Epidermal melanocyte (primary cell): ENCODE measurements around the gene ZNF433.
A peak's percentile ranks its signal among the peaks of the same experiment; 100 is the strongest.
"Not testable (repeated sequence)": the region's sequence is repeated elsewhere in the genome, so short reads cannot be mapped to it uniquely, and the experiment has no call there.

ENCODE experiments used
- DNase-seq: peaks from one replicate; pipeline ENCODE4 v3.0.0; 2011; ENCODE audit warnings: low spot score; ENCODE audit not compliant: insufficient read length

ZNF433 gene

DNA sequence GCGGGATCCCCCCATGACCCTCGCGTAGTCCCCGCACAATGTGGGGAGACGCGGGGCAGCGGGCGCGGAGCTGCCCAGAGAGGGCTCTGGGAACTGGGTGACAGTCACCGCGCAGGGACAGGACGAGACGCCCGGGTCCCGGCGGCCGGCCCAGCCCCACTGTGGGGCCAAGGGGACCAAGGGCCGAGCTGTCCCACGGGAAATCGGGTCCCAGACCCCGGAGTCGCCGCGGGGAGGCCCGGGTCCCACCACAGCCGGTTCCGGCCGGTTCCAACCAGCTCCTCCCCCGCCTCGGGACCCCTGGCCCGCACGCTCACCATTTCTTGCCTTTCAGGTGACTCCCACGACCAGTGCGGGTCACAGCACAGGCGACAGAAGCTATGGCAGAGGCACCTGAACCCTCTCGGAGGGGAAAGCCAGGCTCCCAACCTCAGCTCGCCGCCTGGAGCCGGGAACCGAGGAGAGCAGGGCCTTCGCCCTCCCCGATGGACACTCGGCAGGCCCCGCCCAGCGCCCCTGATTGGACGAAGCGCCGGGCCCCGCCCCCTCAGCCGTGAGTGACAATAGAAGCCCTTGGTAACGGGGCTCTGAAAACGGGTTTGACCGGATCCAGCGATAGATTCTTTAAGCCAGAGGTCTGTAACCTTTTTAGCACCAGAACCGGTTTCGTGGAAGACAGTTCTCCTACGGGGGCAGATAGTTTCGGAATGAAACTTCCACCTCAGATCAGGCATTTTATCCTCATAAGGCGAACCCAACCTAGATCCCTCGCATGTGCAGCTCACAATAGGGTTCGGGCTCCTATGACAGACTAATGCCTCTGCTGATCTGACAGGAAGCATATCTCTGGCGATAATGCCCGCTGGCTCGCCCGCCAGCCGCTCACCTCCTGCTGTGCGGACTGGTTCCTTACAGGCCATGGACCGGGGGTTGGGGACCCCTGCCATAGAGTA lies at the start of gene ZNF433:
Gene ZNF433 (minus strand): TSS at position 460 of the 953 bp plus-strand sequence. CDS start 140 bp downstream, at position 320.
- peak; percentile 95 for DNase-seq

DNA sequence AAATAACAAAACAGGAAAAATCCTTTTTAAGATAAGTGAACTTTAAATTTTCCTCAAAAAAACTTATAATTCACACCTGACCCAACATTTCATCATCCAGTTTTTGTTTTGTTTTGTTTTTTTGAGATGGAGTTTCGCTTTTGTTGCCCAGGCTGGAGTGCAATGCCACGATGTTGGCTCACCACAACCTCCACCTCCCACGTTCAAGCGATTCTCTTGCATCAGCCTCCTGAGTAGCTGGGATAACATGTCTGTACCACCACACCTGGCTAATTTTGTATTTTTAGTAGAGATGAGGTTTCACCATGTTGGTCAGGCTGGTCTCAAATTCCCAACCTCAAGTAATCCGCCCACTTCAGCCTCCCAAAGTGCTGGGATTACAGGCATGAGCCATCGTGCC lies 47.9 kb upstream of the ZNF433 start:
- not testable (repeated sequence) for DNase-seq

DNA sequence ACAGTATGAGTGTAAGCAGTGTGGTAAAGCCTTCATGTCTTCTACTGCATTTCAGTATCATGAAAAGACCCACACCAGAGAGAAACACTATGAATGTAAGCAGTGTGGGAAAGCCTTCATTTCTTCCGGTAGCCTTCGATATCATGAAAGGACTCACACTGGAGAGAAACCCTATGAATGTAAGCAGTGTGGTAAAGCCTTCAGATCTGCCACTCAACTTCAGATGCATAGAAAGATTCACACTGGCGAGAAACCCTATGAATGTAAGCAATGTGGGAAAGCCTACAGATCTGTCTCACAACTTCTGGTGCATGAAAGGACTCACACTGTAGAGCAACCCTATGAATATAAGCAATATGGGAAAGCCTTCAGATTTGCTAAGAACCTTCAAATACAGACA lies 41.9 kb upstream of the ZNF433 start:
- no peak for DNase-seq

DNA sequence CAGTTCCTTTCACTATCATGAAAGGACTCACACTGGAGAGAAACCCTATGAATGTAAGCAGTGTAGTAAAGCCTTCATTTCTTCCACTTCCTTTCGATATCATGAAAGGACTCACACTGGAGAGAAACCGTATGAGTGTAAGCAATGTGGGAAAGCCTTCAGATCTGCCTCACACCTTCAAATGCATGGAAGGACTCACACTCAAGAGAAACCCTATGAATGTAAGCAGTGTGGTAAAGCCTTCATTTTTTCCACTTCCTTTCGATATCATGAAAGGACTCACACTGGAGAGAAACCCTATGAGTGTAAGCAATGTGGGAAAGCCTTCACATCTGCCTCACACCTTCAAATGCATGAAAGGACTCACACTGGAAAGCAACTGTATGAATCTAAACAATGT lies 40.9 kb upstream of the ZNF433 start:
- DNase-seq: not testable (repeated sequence)

DNA sequence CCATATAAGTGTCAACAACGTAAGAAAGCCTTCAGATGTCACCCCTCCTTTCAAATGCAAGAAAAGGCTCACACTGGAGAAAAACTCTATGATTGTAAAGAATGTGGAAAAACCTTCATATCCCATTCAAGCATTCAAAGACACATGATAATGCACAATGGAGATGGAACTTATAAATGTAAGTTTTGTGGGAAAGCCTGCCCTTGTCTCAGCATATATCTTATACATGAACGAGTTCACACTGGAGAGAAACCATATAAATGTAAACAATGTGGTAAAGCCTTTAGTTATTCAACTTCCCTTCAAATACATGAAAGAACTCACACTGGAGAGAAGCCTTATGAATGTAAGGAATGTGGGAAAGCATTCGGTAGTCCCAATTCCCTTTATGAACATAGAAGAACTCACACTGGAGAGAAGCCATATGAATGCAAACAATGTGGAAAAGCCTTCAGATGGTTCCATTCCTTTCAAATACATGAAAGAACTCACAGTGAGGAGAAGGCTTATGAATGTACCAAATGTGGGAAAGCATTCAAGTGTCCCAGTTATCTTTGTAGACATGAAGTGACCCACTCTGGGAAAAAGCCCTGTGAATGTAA lies 40.2 kb upstream of the ZNF433 start:
- DNase-seq: no peak

DNA sequence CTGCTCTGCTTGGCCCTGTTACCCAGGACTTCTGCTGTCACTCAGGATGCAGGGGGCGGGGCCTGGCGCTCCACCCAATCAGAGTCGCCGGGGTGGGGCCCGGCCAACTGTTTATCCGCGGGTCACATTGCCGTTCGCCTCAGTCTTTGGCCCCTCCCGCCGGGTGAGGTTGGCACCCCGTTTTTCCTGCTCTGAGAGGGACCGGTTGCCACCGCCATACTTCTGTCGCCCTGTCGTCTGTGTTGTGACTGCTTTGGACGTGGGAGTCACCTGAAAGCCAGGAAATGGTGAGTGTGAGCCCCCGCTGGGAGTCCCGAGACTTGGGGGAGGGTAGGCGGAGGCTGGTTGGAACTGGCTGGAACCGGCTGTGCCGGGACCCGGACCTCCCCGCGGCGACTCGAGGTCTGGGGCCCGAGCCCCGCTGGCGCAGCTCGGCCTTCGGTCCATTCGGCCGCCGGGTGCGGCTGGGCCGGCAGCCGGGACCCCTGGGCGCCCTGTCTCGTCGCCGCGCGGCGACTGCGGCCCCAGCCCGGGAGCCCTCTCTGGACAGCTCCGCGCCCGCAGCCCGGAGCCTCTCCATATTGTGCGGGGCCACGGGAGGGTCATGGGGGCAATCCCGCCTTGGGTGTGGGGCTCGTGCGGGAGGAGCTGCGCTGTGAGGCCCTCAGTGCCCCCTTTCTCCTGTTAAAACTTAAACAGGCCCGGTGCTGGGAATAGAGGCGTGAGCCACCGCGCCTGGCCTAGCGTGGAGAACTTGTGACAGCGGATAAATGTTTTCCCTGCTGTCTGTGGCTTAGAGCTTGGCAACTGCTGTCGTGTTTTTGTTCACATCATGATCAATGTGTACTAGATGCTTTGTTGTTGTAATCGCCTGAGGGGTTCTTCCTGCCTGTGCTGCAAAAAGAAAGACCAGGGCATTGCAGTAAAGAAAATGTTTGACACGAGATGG lies 29.4 kb upstream of the ZNF433 start, which contains the start of gene ZNF844:
Gene ZNF844 (plus strand): TSS at position 142 of the 949 bp plus-strand sequence. CDS start 143 bp downstream, at position 285.
- DNase-seq: peak; percentile 92

DNA sequence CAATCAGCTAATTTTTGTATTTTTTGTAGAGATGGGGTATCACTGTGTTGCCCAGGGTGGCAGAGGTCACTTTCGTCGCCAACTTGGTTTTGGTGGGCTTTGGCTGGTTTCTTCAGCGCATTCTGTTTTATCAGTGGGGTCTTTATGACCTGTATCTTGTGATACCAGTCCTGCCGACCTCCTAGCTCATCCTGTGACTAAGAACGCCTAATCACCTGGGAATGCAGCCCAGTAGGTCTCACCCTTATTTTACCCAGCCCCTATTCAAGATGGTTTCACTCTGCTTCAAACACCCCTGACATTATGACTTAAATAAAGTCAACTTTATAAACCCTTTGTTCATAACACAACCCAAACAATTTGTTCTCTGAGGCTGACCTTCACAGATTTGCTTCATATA lies 20.3 kb upstream of the ZNF433 start:
- no peak for DNase-seq

DNA sequence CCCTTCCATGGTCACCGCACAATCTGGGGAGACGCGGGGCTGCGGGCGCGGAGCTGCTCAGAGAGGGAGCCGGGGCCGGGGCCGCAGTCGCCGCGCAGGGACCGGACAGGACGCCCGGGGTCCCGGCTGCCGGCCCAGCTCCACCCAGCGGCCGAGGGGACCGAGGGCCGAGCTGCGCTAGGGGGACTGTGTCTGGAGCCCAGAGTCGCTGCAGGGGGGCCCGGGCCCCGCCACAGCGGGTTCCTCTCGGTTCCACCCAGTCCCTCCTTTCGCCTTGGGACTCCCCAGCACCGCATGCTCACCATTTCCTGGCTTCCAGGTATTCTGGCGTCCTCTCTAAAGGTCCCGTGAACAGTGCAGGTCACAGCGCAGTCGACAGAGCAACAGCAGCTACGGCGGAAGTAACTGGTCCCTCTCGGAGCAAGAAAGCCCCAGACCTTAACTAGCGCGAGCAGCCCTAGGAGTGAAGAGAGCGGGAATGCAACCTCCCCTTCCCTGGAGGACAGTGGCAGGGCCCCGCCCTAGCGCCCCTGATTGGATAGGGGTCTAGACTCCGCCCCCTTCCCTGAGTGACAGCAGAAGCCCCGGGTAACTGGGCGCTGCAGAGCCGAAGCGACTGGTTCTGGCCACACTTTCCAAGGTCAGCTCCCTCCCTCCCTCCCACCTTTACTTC lies 17.2 kb upstream of the ZNF433 start, which contains the start of gene ZNF878:
Gene ZNF878 (minus strand): TSS at position 465 of the 673 bp plus-strand sequence. CDS start 160 bp downstream, at position 305.
- DNase-seq: peak; percentile 77

DNA sequence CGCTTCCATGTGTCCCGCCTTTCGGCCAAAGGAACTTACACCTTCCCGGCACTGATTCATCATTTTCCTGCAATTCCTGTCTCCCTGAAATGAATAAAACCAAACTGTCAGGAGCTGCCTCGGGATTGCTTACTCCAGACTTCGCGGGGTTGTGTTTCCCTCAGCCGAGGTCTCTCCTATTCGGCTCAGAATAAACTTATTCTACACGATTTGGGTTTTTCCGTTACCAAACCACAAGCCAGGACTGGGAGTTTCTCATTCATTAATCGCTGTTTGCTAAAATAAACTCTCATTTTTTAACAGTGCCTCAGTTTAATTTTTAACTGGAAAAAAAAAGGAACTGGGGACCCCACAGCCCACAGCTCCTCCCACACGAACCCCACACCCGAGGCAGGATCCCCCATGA lies 16.6 kb upstream of the ZNF433 start:
- DNase-seq: no peak

DNA sequence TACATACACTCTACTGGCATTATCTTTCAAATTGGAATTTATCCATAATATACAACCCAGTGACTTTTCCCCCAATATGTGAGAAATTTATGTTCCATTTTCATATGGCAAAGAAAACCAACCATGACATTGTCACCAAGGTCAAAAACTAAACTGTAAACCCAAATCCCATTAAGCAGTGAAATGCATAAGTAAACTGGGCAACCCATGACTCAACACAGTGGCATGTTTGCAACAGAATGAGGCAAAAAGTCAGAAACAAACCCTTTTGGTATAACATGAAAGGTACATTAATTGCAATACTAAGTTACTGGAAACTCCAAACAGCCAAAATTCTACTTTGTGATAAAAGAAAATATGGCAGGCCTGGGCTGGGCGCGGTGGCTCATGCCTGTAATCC lies 12.4 kb upstream of the ZNF433 start:
- DNase-seq: no peak

DNA sequence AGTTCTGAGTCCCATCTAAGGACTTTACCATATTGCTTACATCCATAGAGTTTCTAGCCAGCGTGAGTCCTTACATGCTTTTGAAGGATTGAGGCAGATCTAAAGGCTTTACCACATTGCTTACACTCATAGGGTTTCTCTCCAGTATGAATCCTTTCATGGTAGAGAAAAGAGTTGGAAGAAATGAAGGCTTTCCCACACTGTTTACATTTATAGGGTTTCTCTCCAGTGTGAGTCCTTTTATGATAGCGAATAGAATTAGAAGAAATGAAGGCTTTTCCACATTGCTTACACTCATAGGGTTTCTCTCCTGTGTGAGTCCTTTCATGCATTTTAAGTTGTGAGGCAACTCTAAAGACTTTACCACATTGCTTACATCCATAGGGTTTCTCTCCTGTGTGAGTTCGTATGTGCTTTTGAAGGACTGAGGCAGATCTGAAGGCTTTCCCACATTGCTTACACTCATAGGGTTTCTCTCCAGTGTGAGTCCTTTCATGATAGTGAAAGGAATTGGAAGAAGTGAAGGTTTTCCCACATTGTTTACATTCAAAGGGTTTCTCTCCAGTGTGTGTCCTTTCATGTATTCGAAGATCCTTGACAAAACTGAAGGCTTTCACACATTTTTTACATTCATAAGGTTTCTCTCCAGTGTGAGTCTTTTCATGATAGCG lies 8.4 kb upstream of the ZNF433 start:
- DNase-seq: no peak

DNA sequence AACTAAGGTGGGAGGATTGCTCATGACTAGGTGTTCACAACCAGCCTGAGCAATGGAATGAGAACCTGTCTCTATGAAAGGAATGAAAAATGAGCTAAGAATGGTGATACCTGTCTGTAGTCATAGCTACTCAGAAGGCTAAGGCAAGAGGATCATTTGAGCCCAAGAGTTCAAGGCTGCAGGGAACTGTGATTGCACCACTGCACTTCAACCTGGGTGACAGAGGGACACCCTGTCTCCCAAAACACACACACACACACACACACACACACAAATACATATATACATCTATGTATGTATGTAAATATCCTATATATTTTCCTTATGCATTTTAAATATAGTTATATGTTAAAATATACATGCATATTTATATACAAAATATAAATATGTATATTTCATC lies 7.4 kb upstream of the ZNF433 start:
- DNase-seq: no peak

DNA sequence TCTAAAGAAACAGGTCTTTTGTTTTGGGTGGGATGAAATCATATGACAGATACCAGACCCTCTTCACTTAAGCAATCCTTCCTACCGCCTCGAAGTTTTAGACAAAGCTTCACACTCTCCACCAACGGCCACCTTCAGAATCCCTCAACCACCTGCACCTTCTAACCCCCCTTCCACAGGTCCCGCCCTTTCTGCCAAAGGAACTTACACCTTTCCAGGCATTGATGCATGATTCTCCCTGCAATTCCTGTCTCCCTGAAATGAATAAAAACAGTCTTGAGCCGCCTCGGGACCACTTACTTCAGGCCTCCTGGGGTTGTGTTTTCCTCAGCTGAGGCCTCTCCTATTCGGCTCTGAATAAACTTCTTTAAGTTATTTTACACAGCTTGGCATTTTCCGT lies 859 bp downstream of the ZNF433 start:
- DNase-seq: no peak

DNA sequence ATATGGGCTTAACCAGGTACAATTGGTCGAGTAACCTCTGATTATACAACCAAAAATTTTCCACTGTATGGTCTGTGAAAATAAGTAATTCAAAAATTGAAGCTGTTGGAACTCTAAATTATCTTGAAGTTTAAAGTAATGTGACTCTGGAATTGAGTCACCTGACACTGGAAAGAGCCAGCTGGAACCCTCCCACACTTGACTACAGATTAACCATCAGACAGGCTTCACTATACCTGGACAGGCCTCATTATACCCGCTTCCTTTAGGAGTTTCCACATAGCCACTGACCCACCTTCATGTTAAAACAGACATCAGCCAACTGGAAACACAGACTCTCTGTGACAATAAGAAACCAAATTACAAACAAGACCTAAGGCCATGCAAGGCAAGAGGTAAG lies 1.3 kb downstream of the ZNF433 start:
- DNase-seq: no peak

DNA sequence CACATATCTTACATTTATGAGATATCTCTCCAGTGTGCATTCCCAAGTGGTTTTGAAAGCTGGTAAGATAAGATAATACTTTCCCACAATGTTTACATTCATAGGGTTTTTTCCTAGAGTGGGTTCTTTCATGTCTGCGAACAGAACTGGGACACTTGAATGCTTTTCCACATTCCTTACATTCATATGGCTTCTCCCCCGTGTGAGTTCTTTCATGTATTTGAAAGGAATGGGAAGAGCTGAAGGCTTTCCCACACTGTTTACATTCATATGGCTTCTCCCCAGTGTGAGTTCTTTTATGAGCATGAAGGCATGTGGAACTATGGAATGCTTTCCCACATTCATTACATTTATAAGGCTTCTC lies 19.7 kb downstream of the ZNF433 start:
- no peak for DNase-seq

DNA sequence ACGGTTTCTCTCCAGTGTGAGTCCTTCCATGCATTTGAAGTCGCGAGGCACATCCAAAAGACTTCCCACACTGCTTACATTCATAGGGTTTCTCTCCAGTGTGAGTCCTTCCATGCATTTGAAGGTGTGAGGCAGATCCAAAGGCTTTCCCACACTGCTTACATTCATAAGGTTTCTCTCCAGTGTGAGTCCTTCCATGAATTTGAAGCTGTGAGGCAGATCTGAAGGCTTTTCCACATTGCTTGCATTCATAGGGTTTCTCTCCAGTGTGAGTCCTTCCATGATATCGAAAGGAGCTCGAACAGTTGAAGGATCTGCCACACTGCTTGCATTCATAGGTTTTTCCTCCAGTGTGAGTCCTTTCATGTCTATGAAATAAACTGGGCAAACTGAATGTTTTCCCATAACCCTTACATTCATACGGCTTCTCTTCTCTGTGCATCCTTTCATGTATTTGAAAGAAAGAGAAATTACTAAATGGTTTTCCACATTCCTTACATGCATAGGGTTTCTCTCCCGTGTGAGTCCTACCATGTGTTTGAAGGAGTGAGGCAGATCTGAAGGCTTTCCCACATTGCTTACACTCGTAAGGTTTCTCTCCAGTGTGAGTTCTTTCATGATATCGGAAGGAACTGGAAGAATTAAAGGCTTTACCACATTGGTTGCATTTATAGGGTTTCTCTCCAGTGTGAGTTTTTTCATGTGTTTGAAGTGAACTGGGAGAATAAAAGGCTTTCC lies 20.3 kb downstream of the ZNF433 start:
- no peak for DNase-seq

DNA sequence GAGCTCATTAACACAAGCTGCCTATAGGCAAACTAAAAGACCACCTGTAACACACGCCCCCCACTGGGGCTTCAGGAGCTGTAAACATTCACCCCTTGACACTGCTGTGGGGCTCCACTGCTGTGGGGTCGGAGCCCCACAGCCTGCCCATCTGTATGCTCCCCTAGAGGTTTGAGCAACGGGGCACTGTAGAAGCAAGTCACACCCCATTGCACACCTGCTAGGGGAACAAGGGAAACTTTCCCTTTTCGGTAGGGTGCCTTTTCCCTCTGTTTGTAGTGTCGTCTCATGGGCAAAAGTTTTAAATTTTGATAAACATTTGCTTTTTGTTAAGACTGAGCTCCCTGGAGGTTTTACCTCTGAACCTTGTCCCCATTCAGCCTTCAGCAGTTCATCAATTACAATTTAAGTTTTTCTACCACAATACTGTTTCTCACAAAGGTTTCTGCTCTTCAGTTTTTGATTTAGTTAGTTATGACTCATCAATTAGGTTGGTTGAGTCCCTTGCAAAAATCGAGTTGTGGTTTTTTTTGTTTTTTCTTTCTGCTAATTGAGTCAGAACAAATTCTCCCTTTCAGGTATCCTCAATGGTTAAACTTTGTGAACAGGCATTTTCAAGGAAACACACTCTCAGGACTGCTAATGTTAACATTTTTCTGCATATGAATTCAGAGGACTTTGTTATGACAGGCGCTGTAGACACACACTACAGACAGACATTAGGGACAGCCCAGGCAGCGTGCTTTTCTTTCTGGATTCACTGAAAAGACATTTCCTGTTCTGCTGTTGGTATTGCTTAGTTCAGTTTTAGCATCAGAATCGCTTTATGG lies 35.1 kb downstream of the ZNF433 start:
- no peak for DNase-seq

DNA sequence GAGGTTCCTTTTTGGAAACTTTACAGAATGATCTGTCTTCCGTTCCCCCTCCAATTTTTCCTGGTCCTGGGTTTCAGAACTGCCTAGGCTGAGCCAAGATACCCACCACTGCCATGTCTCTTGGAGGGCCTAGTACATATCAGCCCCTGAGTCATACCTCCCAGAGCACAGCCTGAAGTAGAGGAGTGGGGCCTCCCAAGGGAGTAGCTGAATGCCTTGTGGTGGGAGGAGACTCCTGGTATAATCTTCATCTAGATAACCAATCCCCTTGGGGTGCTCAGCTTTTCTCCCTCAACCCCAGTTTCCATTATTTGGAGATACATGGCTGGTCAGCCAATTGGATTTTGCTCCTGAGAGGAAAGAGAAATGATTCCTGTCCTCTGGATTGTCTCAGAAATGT lies 40.3 kb downstream of the ZNF433 start:
- DNase-seq: no peak

DNA sequence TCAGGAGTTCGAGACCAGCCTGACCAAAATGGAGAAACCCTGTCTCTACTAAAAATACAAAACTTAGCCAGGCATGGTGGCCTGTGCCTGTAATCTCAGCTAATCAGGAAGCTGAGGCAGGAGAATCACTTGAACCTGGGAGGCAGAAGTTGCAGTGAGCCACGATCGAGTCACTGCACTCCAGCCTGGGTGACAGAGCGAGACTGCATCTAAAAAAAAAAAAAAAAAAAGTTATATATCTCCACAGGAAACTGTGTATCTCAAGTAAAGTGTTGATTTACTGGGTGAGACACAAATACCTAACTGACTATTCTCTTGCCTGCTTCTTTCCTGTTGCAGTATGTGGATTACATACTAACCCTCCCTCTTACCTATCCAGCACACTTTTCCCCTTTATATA lies 43.6 kb downstream of the ZNF433 start:
- DNase-seq: not testable (repeated sequence)
